T-cell (primary cell): ENCODE measurements around the gene SLC44A2. TPM values are rescaled to one million over a fixed set of nuclear protein-coding genes. Genes with fewer than 3 reads are reported as not detected.
A peak's percentile ranks its signal among the peaks of the same experiment; 100 is the strongest.

Experiments used
- ATAC-seq, 4 experiments: fragments of 200-7000 bp in 3 of 4; fragments of 150-1000 bp in 1 of 4; cut with Tn5 transposase; replicated peaks in 1 of 4; 1 replicate in 3 of 4; 2 replicates in 1 of 4; pipeline ENCODE4 v1.10.0; 2021; ENCODE audit warnings: moderate library complexity in 3 of 4, mild to moderate bottlenecking in 2 of 4, moderate number of reproducible peaks in 1 of 4
- CTCF ChIA-PET, 2 donors: fragments of 300-600 bp; sonication (Branson Sonifier 250); formaldehyde crosslinking; loops; one replicate each; lab custom pipeline; 2022; ENCODE audit warnings: antibody characterized with exemption in 2 of 2; lab: Charles Lee
- POLR2A ChIA-PET, 2 donors: fragments of 300-600 bp; sonication (Branson Sonifier 250); formaldehyde crosslinking; loops; one replicate each; lab custom pipeline; 2022; ENCODE audit warnings: antibody characterized with exemption in 2 of 2; lab: Charles Lee
- DNase-seq, 35 experiments: peaks; one replicate each; pipeline versions ENCODE4 v3.0.0 to v3.0.0-alpha.2; 2013 to 2023
- H3K27ac ChIP-seq: one replicate; pipeline ENCODE4 v1.5.1; 2013; ENCODE audit warnings: low read length
- H3K27me3 ChIP-seq, 2 experiments: replicated peaks in 1 of 2; 1 replicate in 1 of 2; 2 replicates in 1 of 2; pipeline versions ENCODE4 v1.6.1 to v1.7.0; 2013; ENCODE audit warnings: low read length in 1 of 2, mixed read lengths in 1 of 2; ENCODE audit not compliant: control insufficient read depth in 2 of 2, insufficient read depth in 2 of 2; ENCODE audit errors: extremely low read depth in 1 of 2
- H3K36me3 ChIP-seq, 2 donors: 1 replicate in 1 of 2; 2 replicates in 1 of 2; pipeline versions ENCODE4 v1.6.1 to v1.7.0; 2013; ENCODE audit warnings: low read length in 1 of 2; ENCODE audit not compliant: control insufficient read depth in 2 of 2, insufficient read depth in 1 of 2; ENCODE audit errors: extremely low read depth in 1 of 2
- H3K4me1 ChIP-seq, 2 experiments: 1 replicate in 1 of 2; 2 replicates in 1 of 2; pipeline versions ENCODE4 v1.6.1 to v1.7.0; 2013; ENCODE audit warnings: low read length in 2 of 2, mixed read lengths in 1 of 2; ENCODE audit not compliant: insufficient read depth in 2 of 2, control insufficient read depth in 1 of 2; ENCODE audit errors: extremely low read depth in 1 of 2
- H3K4me3 ChIP-seq, 2 donors: 1 replicate in 1 of 2; 2 replicates in 1 of 2; pipeline versions ENCODE4 v1.5.1 to v1.7.0; 2013; ENCODE audit warnings: mild to moderate bottlenecking in 2 of 2, low read length in 1 of 2, moderate library complexity in 1 of 2; ENCODE audit not compliant: control insufficient read depth in 1 of 2; ENCODE audit errors: extremely low read depth in 1 of 2
- H3K9me3 ChIP-seq: 2 replicates; pipeline ENCODE4 v1.7.0; 2013
- H3K27ac Mint-ChIP-seq, 2 donors: one replicate each; pipeline ENCODE4 v1.8.0; 2020 to 2021; ENCODE audit warnings: mild to moderate bottlenecking in 2 of 2, mixed read lengths in 2 of 2
- H3K27me3 Mint-ChIP-seq, 2 donors: one replicate each; pipeline ENCODE4 v1.8.0; 2021 to 2022; ENCODE audit warnings: mixed read lengths in 2 of 2
- H3K36me3 Mint-ChIP-seq: one replicate; pipeline ENCODE4 v1.8.0; 2021; ENCODE audit warnings: mixed read lengths
- H3K4me1 Mint-ChIP-seq, 3 donors: one replicate each; pipeline ENCODE4 v1.8.0; 2020 to 2022; ENCODE audit warnings: mixed read lengths in 3 of 3, mild to moderate bottlenecking in 1 of 3
- H3K4me3 Mint-ChIP-seq, 3 donors: one replicate each; pipeline ENCODE4 v1.8.0; 2020 to 2022; ENCODE audit warnings: mild to moderate bottlenecking in 3 of 3, mixed read lengths in 3 of 3, moderate library complexity in 3 of 3
- H3K9me3 Mint-ChIP-seq, 3 donors: one replicate each; pipeline ENCODE4 v1.8.0; 2020 to 2022; ENCODE audit warnings: mixed read lengths in 3 of 3
- WGBS: methylation state at CpG from one replicate; pipeline ENCODE4 v1.1.5; 2013; ENCODE audit warnings: missing lambda C conversion rate; ENCODE audit not compliant: insufficient coverage; 5-methylcytosine and 5-hydroxymethylcytosine counted together
- total RNA-seq, 35 experiments: library from RNA in 6 of 35; stranded (reverse) in 6 of 35; fragments of 120-200 nt in 1 of 35; gene quantifications; one replicate each; pipeline versions ENCODE4 v1.2.1 to v1.2.4 and lab custom pipeline; 2013 to 2026

The SLC44A2 gene
- total RNA-seq, 5 donors from 2014 or later (not counting 1 experiment from before 2014, with no cell fraction given): 204 to 228 (median 218) TPM

- Histone ChIP-seq H3K9me3 (no peaks in the 10 kb centered on the region), H3K36me3 (peaks cover 0 to 27% of the 10 kb centered on the region in 2 donors), H3K4me1 (peaks cover 14 to 80% of the 10 kb centered on the region in 2 experiments), H3K27me3 (no peaks in the 10 kb centered on the region), H3K27ac (no peak overlapping the region), H3K4me3 (no peak overlapping the region)
- peak overlapping the region; percentile 69 to 71 for H3K27ac Mint-ChIP-seq
- POLR2A ChIA-PET: no interaction called here
- no peak for DNase-seq
- WGBS: 96% methylated on average over 3 of the region's 4 CpGs
- ATAC-seq: no peak
- H3K36me3 Mint-ChIP-seq: peaks cover 11% of the 10 kb centered on the region
- H3K9me3 Mint-ChIP-seq: no peaks in the 10 kb centered on the region
- H3K4me3 Mint-ChIP-seq: no peak overlapping the region
- CTCF ChIA-PET: interaction anchor here in 1 of 2 donors (0.6 kb wide), 1 partner anchor 362 kb away, joined by 5 read pairs; no protein-coding TSS in a partner anchor
- no peaks in the 10 kb centered on the region for H3K27me3 Mint-ChIP-seq
- peaks cover 50 to 66% (median 57%) of the 10 kb centered on the region in 3 donors for H3K4me1 Mint-ChIP-seq
Measured at GRCh38 chr19:10620786-10621185, 4.6 kb upstream of the SLC44A2 start.

GRCh38 chr19:10621966-10622365, 3.4 kb upstream of the SLC44A2 start:
- Mint-ChIP-seq H3K9me3 (no peaks in the 10 kb centered on the region), H3K27ac (peak overlapping the region; percentile 86 to 89), H3K36me3 (peaks cover 11% of the 10 kb centered on the region), H3K4me3 (no peak overlapping the region), H3K4me1 (peaks cover 46 to 62% (median 55%) of the 10 kb centered on the region in 3 donors), H3K27me3 (no peaks in the 10 kb centered on the region)
- CTCF ChIA-PET: no interaction called here
- Histone ChIP-seq H3K4me3 (no peak overlapping the region), H3K4me1 (peaks cover 14 to 71% of the 10 kb centered on the region in 2 experiments), H3K27me3 (no peaks in the 10 kb centered on the region), H3K9me3 (no peaks in the 10 kb centered on the region), H3K27ac (no peak overlapping the region), H3K36me3 (peaks cover 0 to 35% of the 10 kb centered on the region in 2 donors)
- DNase-seq (no peak), ATAC-seq (no peak)
- 95% methylated on average over 8 of the region's 8 CpGs for WGBS
- POLR2A ChIA-PET: no interaction called here

- Histone ChIP-seq H3K4me3 (no peak overlapping the region), H3K9me3 (no peaks in the 10 kb centered on the region), H3K27me3 (no peaks in the 10 kb centered on the region), H3K4me1 (peaks cover 14 to 56% of the 10 kb centered on the region in 2 experiments), H3K36me3 (peaks cover 0 to 47% of the 10 kb centered on the region in 2 donors), H3K27ac (peak overlapping the region; percentile 25)
- H3K4me3 Mint-ChIP-seq: peak overlapping the region in 1 of 3 donors; percentile 68
- no peaks in the 10 kb centered on the region for H3K9me3 Mint-ChIP-seq
- 47% methylated on average over 5 of the region's 6 CpGs for WGBS
- DNase-seq (peak in 30 of 35 experiments; percentile 8 to 44 (median 27)), ATAC-seq (peak; percentile 86 to 94 (median 90))
- H3K27me3 Mint-ChIP-seq: no peaks in the 10 kb centered on the region
- ChIA-PET CTCF (interaction anchor here (0.6 to 0.7 kb wide), 2 partner anchors 220 to 951 kb away, joined by 3 to 7 read pairs; no protein-coding TSS in a partner anchor), POLR2A (no interaction called here)
- peak overlapping the region; percentile 79 to 89 for H3K27ac Mint-ChIP-seq
- H3K36me3 Mint-ChIP-seq: peaks cover 17% of the 10 kb centered on the region
- H3K4me1 Mint-ChIP-seq: peaks cover 42 to 53% (median 46%) of the 10 kb centered on the region in 3 donors
Measured at GRCh38 chr19:10624585-10624984, 768 bp upstream of the SLC44A2 start.

GRCh38 chr19:10625762-10626138, 397 bp downstream of the SLC44A2 start:
- Histone ChIP-seq H3K36me3 (peaks cover 0 to 49% of the 10 kb centered on the region in 2 donors), H3K4me1 (peaks cover 14 to 48% of the 10 kb centered on the region in 2 experiments), H3K9me3 (no peaks in the 10 kb centered on the region), H3K27me3 (no peaks in the 10 kb centered on the region), H3K27ac (no peak overlapping the region), H3K4me3 (no peak overlapping the region)
- peaks cover 14% of the 10 kb centered on the region for H3K36me3 Mint-ChIP-seq
- peak overlapping the region in 1 of 3 donors; percentile 27 for H3K4me3 Mint-ChIP-seq
- WGBS: 93% methylated on average over 8 of the region's 10 CpGs
- POLR2A ChIA-PET: no interaction called here
- H3K27me3 Mint-ChIP-seq: no peaks in the 10 kb centered on the region
- peaks cover 35 to 43% (median 37%) of the 10 kb centered on the region in 3 donors for H3K4me1 Mint-ChIP-seq
- H3K9me3 Mint-ChIP-seq: no peaks in the 10 kb centered on the region
- peak overlapping the region in 1 of 2 donors; percentile 27 for H3K27ac Mint-ChIP-seq
- ATAC-seq: no peak
- no peak for DNase-seq
- CTCF ChIA-PET: interaction anchor here in 1 of 2 donors (0.5 kb wide), 1 partner anchor 133 kb away, joined by 3 read pairs; no protein-coding TSS in a partner anchor

GRCh38 chr19:10631874-10632273, 6.5 kb downstream of the SLC44A2 start:
- POLR2A ChIA-PET: no interaction called here
- Mint-ChIP-seq H3K27ac (no peak overlapping the region), H3K4me1 (peaks cover 0 to 9% (median 0%) of the 10 kb centered on the region in 3 donors), H3K4me3 (no peak overlapping the region), H3K36me3 (peaks cover 52% of the 10 kb centered on the region), H3K27me3 (no peaks in the 10 kb centered on the region), H3K9me3 (no peaks in the 10 kb centered on the region)
- Histone ChIP-seq H3K27me3 (no peaks in the 10 kb centered on the region), H3K4me3 (no peak overlapping the region), H3K4me1 (no peaks in the 10 kb centered on the region), H3K9me3 (no peaks in the 10 kb centered on the region), H3K36me3 (peaks cover 19 to 84% of the 10 kb centered on the region in 2 donors), H3K27ac (no peak overlapping the region)
- no peak for ATAC-seq
- DNase-seq: no peak
- CTCF ChIA-PET: no interaction called here
- WGBS: 100% methylated on average over 5 of the region's 14 CpGs

- Histone ChIP-seq H3K4me1 (no peaks in the 10 kb centered on the region), H3K4me3 (no peak overlapping the region), H3K36me3 (peaks cover 21 to 84% of the 10 kb centered on the region in 2 donors), H3K27me3 (no peaks in the 10 kb centered on the region), H3K27ac (no peak overlapping the region), H3K9me3 (no peaks in the 10 kb centered on the region)
- Mint-ChIP-seq H3K4me3 (no peak overlapping the region), H3K27me3 (no peaks in the 10 kb centered on the region), H3K4me1 (peaks cover 0 to 11% (median 0%) of the 10 kb centered on the region in 3 donors), H3K36me3 (peaks cover 56% of the 10 kb centered on the region), H3K9me3 (no peaks in the 10 kb centered on the region), H3K27ac (no peak overlapping the region)
- DNase-seq (no peak), ATAC-seq (no peak)
- ChIA-PET CTCF (interaction anchor here in 1 of 2 donors (1.0 kb wide), 1 partner anchor 10 kb away, joined by 4 read pairs; no protein-coding TSS in a partner anchor), POLR2A (interaction anchor here in 1 of 2 donors (0.6 kb wide), 1 partner anchor 218 kb away, joined by 7 read pairs; no protein-coding TSS in a partner anchor)
- WGBS: 95% methylated on average over 6 of the region's 7 CpGs
Measured at GRCh38 chr19:10634430-10634829, 9.1 kb downstream of the SLC44A2 start.
